ENCODE data around the gene ATP13A4. TPM values are rescaled to one million over a fixed set of nuclear protein-coding genes. Genes with fewer than 3 reads are reported as not detected.

ATP13A4 gene
- total and polyA plus RNA-seq, 7 experiments from 2014 or later = 0.12 to 3.3 (median 1.4) TPM; not detected in 1

DNA sequence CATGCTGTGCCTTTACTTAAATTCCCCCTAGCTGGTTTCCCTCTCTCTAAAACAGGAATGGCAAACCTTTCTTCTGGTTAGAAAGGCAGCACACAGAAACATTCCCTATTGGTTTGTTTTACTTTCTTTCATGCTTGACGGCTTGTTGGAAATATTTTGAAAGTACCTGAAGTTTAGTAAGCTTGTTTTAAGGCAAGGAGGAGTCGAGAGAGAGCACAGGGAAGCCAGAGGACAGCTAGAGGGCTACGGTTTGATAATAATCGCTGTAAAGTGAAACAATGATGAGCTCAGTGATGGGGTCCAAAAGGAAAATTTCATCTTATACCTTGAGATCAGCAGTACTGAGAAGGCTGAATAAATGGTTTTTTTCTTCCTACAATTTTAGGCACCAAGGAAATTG, 64.1 kb downstream of the ATP13A4 start:
- no peak overlapping the region for H3K27ac Mint-ChIP-seq
- Histone ChIP-seq H3K27me3 (ENCODE audit: control insufficient read depth in 2 of 2, insufficient read depth in 2 of 2, low read length in 2 of 2) (no peaks in the 10 kb centered on the region), H3K36me3 (ENCODE audit: control insufficient read depth in 2 of 3, insufficient read depth in 3 of 3, low read length in 3 of 3) (no peaks in the 10 kb centered on the region), H3K4me3 (ENCODE audit: low read length) (no peak overlapping the region), H3K27ac (ENCODE audit: low read depth, low read length) (no peak overlapping the region), H3K4me1 (ENCODE audit: control insufficient read depth in 2 of 2, insufficient read depth in 2 of 2, low read length in 2 of 2) (no peaks in the 10 kb centered on the region), H3K9me3 (ENCODE audit: control insufficient read depth in 2 of 3, low read length in 3 of 3) (no peaks in the 10 kb centered on the region)
- no peaks in the 10 kb centered on the region for H3K9me3 Mint-ChIP-seq
- no peak for DNase-seq
- peaks cover 0 to 11% (median 0%) of the 10 kb centered on the region in 5 donors for H3K27me3 Mint-ChIP-seq
- ChIA-PET POLR2A (interaction anchor here (0.6 kb wide), 1 partner anchor 586 kb away, joined by 3 read pairs; no protein-coding TSS in a partner anchor), CTCF (interaction anchor here (0.8 kb wide), 1 partner anchor 97 kb away, joined by 4 read pairs; no protein-coding TSS in a partner anchor)
- peaks cover 0 to 19% (median 4%) of the 10 kb centered on the region in 5 donors for H3K36me3 Mint-ChIP-seq
- intact Hi-C loops (cut with micrococcal nuclease) = no loop called here
- ATAC-seq = no peak
- no peaks in the 10 kb centered on the region for H3K4me1 Mint-ChIP-seq
- H3K4me3 Mint-ChIP-seq = no peak overlapping the region

DNA sequence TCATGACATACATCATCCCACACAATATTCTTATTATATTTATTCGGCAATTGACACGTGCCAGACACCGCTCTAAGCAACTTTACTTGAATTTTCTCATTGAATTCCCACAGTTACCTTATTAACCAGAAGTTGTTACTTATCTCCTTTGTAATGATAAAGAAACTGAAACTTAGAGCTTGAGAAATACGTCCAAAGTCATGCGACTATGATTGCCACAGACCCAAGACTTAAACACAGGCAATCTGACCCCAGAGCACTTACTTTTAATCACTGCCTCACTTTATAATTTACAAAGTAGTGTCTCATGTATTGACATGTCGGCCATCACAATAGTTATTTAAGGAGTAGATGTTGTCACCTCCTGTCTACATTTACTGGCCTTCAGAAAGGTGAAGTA, 64.7 kb downstream of the ATP13A4 start:
- ChIA-PET CTCF (interaction anchor here (0.8 kb wide), 1 partner anchor 96 kb away, joined by 4 read pairs; no protein-coding TSS in a partner anchor), POLR2A (no interaction called here)
- H3K4me1 Mint-ChIP-seq = no peaks in the 10 kb centered on the region
- H3K27me3 Mint-ChIP-seq = peaks cover 0 to 11% (median 0%) of the 10 kb centered on the region in 5 donors
- DNase-seq = no peak
- H3K9me3 Mint-ChIP-seq = no peaks in the 10 kb centered on the region
- Histone ChIP-seq H3K36me3 (ENCODE audit: control insufficient read depth in 2 of 3, insufficient read depth in 3 of 3, low read length in 3 of 3) (no peaks in the 10 kb centered on the region), H3K4me3 (ENCODE audit: low read length) (no peak overlapping the region), H3K27ac (ENCODE audit: low read depth, low read length) (no peak overlapping the region), H3K27me3 (ENCODE audit: control insufficient read depth in 2 of 2, insufficient read depth in 2 of 2, low read length in 2 of 2) (no peaks in the 10 kb centered on the region), H3K9me3 (ENCODE audit: control insufficient read depth in 2 of 3, low read length in 3 of 3) (no peaks in the 10 kb centered on the region), H3K4me1 (ENCODE audit: control insufficient read depth in 2 of 2, insufficient read depth in 2 of 2, low read length in 2 of 2) (no peaks in the 10 kb centered on the region)
- peaks cover 0 to 23% (median 4%) of the 10 kb centered on the region in 5 donors for H3K36me3 Mint-ChIP-seq
- no peak for ATAC-seq
- intact Hi-C loops (cut with micrococcal nuclease) = no loop called here
- no peak overlapping the region for H3K4me3 Mint-ChIP-seq
- H3K27ac Mint-ChIP-seq = no peak overlapping the region

DNA sequence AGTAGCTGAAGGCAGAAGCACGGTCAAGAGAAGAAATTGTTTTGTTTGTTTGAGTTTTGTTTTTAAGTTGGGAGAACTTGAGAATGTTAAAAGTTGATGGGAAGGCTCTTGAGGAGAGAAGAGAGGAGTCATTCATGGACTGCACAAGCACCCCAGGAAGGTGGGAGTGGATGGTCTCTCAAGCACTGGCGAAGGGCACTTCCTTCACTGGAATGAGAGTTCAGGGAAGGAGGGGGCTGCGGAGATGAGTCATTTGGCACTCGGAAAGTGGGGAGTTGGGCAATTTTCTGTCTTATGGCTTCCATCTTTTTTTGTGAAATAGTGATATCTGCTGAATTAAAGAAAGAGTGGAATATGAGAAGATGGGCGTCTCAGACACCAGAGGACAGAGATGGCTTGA, 66.0 kb downstream of the ATP13A4 start:
- no peaks in the 10 kb centered on the region for H3K36me3 ChIP-seq (ENCODE audit: control insufficient read depth in 2 of 3, insufficient read depth in 3 of 3, low read length in 3 of 3)
- no peak overlapping the region for H3K4me3 ChIP-seq (ENCODE audit: low read length)
- H3K9me3 Mint-ChIP-seq = no peaks in the 10 kb centered on the region
- CTCF ChIA-PET = no interaction called here
- H3K4me1 ChIP-seq (ENCODE audit: control insufficient read depth in 2 of 2, insufficient read depth in 2 of 2, low read length in 2 of 2) = no peaks in the 10 kb centered on the region
- POLR2A ChIA-PET = no interaction called here
- peaks cover 0 to 11% (median 0%) of the 10 kb centered on the region in 5 donors for H3K27me3 Mint-ChIP-seq
- no peaks in the 10 kb centered on the region for H3K27me3 ChIP-seq (ENCODE audit: control insufficient read depth in 2 of 2, insufficient read depth in 2 of 2, low read length in 2 of 2)
- intact Hi-C loops (cut with micrococcal nuclease) = no loop called here
- H3K4me3 Mint-ChIP-seq = no peak overlapping the region
- H3K27ac ChIP-seq (ENCODE audit: low read depth, low read length) = no peak overlapping the region
- ATAC-seq (no peak), DNase-seq (no peak)
- peaks cover 0 to 26% (median 4%) of the 10 kb centered on the region in 5 donors for H3K36me3 Mint-ChIP-seq
- no peaks in the 10 kb centered on the region for H3K4me1 Mint-ChIP-seq
- no peak overlapping the region for H3K27ac Mint-ChIP-seq
- H3K9me3 ChIP-seq (ENCODE audit: control insufficient read depth in 2 of 3, low read length in 3 of 3) = no peaks in the 10 kb centered on the region

DNA sequence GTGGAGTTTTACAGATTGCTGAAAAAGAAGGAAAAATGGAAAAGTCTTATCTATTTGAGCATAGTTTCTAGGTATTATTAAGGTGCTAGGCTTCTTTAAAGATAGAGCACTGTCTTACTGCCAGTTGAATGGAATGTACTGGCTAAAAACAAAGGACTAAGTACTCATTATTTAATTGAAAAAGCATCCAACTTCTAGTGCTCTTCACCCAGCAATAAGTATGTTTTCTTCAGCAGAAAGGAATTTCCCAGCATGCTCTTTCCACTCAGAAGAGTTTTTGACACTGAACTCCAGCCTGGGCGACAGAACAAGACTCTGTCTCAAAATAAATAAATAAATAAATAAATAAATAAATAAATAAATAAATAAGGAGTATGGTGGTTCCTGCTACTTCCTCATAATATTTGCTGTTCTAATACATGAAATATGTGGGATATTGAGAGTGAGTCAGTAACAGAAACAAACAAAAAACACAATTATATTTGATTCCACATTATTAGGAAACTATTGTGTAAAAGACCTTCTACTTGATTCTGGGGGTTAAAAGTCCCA, 70.6 kb downstream of the ATP13A4 start:
- ChIA-PET POLR2A (no interaction called here), CTCF (no interaction called here)
- Histone ChIP-seq H3K27ac (ENCODE audit: low read depth, low read length) (no peak overlapping the region), H3K4me3 (ENCODE audit: low read length) (no peak overlapping the region), H3K36me3 (ENCODE audit: control insufficient read depth in 2 of 3, insufficient read depth in 3 of 3, low read length in 3 of 3) (no peaks in the 10 kb centered on the region), H3K9me3 (ENCODE audit: control insufficient read depth in 2 of 3, low read length in 3 of 3) (no peaks in the 10 kb centered on the region), H3K27me3 (ENCODE audit: control insufficient read depth in 2 of 2, insufficient read depth in 2 of 2, low read length in 2 of 2) (no peaks in the 10 kb centered on the region), H3K4me1 (ENCODE audit: control insufficient read depth in 2 of 2, insufficient read depth in 2 of 2, low read length in 2 of 2) (no peaks in the 10 kb centered on the region)
- Mint-ChIP-seq H3K9me3 (no peaks in the 10 kb centered on the region), H3K27ac (no peak overlapping the region), H3K4me3 (no peak overlapping the region), H3K36me3 (peaks cover 0 to 19% (median 4%) of the 10 kb centered on the region in 5 donors), H3K4me1 (no peaks in the 10 kb centered on the region), H3K27me3 (peaks cover 0 to 5% (median 0%) of the 10 kb centered on the region in 5 donors)
- intact Hi-C loops (cut with micrococcal nuclease) = no loop called here
- ATAC-seq (no peak), DNase-seq (no peak)

- Mint-ChIP-seq H3K4me1 (no peaks in the 10 kb centered on the region), H3K4me3 (no peak overlapping the region), H3K27me3 (peaks cover 0 to 5% (median 0%) of the 10 kb centered on the region in 5 donors), H3K27ac (no peak overlapping the region), H3K9me3 (peaks cover 0 to 1% (median 0%) of the 10 kb centered on the region in 11 donors), H3K36me3 (peaks cover 0 to 20% (median 0%) of the 10 kb centered on the region in 5 donors)
- DNase-seq (no peak), ATAC-seq (no peak)
- POLR2A ChIA-PET = no interaction called here
- H3K27ac ChIP-seq (ENCODE audit: low read depth, low read length) = no peak overlapping the region
- CTCF ChIA-PET = no interaction called here
- no peaks in the 10 kb centered on the region for H3K27me3 ChIP-seq (ENCODE audit: control insufficient read depth in 2 of 2, insufficient read depth in 2 of 2, low read length in 2 of 2)
- H3K4me3 ChIP-seq (ENCODE audit: low read length) = no peak overlapping the region
- H3K4me1 ChIP-seq (ENCODE audit: control insufficient read depth in 2 of 2, insufficient read depth in 2 of 2, low read length in 2 of 2) = no peaks in the 10 kb centered on the region
- intact Hi-C loops (cut with micrococcal nuclease) = no loop called here
- H3K9me3 ChIP-seq (ENCODE audit: control insufficient read depth in 2 of 3, low read length in 3 of 3) = no peaks in the 10 kb centered on the region
- H3K36me3 ChIP-seq (ENCODE audit: control insufficient read depth in 2 of 3, insufficient read depth in 3 of 3, low read length in 3 of 3) = no peaks in the 10 kb centered on the region
Measured at GRCh38 chr3:193481436-193481835, 73.3 kb downstream of the ATP13A4 start.

DNA sequence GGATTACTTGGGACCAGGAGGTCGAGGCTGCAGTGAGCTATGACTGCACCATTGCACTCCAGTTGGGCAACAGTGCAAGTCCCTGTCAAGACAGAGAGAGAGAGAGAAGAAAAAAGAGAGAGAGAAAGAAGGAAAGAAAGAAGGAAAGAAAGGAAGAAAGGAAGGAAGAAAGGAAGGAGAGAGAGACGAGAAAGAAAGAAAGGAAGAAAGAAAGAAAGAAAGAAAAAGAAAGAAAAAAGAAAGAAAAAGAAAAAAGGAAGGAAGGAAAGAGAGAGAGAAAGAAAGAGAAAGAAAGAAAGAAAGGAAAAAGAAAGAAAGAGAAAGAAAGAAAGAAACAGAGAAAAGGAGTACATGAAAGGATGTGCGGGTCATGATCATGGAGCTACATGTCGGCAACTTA, 80.2 kb downstream of the ATP13A4 start:
- ATAC-seq = no peak
- DNase-seq = no peak
- H3K27ac Mint-ChIP-seq = no peak overlapping the region

DNA sequence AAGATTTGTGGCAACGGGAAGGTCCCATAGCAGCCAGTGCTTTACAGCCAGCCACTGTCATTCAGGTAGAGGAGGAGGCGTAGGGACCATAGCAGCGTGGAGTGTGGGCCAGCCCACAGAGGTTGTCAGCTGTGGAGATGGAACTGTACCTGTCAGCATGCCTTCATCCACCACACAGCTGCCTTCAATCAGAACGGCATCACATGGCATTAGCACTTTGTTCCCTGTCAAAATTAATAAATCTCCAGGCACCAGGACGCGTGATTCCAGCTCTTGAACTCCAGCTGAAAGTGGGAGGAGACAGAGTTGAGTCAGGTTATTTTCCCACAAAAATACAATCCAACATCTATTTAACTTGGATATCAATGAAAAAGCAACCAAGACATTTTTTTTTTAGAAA, 84.0 kb downstream of the ATP13A4 start:
- H3K36me3 Mint-ChIP-seq = peaks cover 0 to 36% (median 0%) of the 10 kb centered on the region in 5 donors
- no peak overlapping the region for H3K4me3 ChIP-seq (ENCODE audit: low read length)
- H3K27me3 Mint-ChIP-seq = no peaks in the 10 kb centered on the region
- intact Hi-C loops (cut with micrococcal nuclease) = no loop called here
- no peaks in the 10 kb centered on the region for H3K4me1 Mint-ChIP-seq
- H3K9me3 Mint-ChIP-seq = no peaks in the 10 kb centered on the region
- H3K9me3 ChIP-seq (ENCODE audit: control insufficient read depth in 2 of 3, low read length in 3 of 3) = no peaks in the 10 kb centered on the region
- no peaks in the 10 kb centered on the region for H3K27me3 ChIP-seq (ENCODE audit: control insufficient read depth in 2 of 2, insufficient read depth in 2 of 2, low read length in 2 of 2)
- H3K27ac Mint-ChIP-seq = no peak overlapping the region
- H3K36me3 ChIP-seq (ENCODE audit: control insufficient read depth in 2 of 3, insufficient read depth in 3 of 3, low read length in 3 of 3) = no peaks in the 10 kb centered on the region
- DNase-seq = no peak
- CTCF ChIA-PET = interaction anchor here (1.0 kb wide), 1 partner anchor 11 kb away, joined by 3 read pairs; no protein-coding TSS in a partner anchor
- POLR2A ChIA-PET = no interaction called here
- no peaks in the 10 kb centered on the region for H3K4me1 ChIP-seq (ENCODE audit: control insufficient read depth in 2 of 2, insufficient read depth in 2 of 2, low read length in 2 of 2)
- no peak for ATAC-seq
- no peak overlapping the region for H3K4me3 Mint-ChIP-seq
- H3K27ac ChIP-seq (ENCODE audit: low read depth, low read length) = no peak overlapping the region

More for the DNA sequence above, 80.2 kb downstream of the ATP13A4 start:
- no peaks in the 10 kb centered on the region for H3K4me1 ChIP-seq (ENCODE audit: control insufficient read depth in 2 of 2, insufficient read depth in 2 of 2, low read length in 2 of 2)
- no peaks in the 10 kb centered on the region for H3K36me3 ChIP-seq (ENCODE audit: control insufficient read depth in 2 of 3, insufficient read depth in 3 of 3, low read length in 3 of 3)
- ChIA-PET POLR2A (no interaction called here), CTCF (no interaction called here)
- H3K36me3 Mint-ChIP-seq = peaks cover 0 to 28% (median 0%) of the 10 kb centered on the region in 5 donors
- intact Hi-C loops (cut with micrococcal nuclease) = no loop called here
- no peaks in the 10 kb centered on the region for H3K27me3 ChIP-seq (ENCODE audit: control insufficient read depth in 2 of 2, insufficient read depth in 2 of 2, low read length in 2 of 2)
- H3K9me3 Mint-ChIP-seq = peaks cover 0 to 1% (median 0%) of the 10 kb centered on the region in 11 donors
- H3K4me1 Mint-ChIP-seq = no peaks in the 10 kb centered on the region
- no peaks in the 10 kb centered on the region for H3K9me3 ChIP-seq (ENCODE audit: control insufficient read depth in 2 of 3, low read length in 3 of 3)
- H3K4me3 Mint-ChIP-seq = no peak overlapping the region
- peaks cover 0 to 7% (median 0%) of the 10 kb centered on the region in 5 donors for H3K27me3 Mint-ChIP-seq
- H3K4me3 ChIP-seq (ENCODE audit: low read length) = no peak overlapping the region
- H3K27ac ChIP-seq (ENCODE audit: low read depth, low read length) = no peak overlapping the region

All from naive thymus-derived CD4-positive, alpha-beta T cell (primary cell).